CD4-positive, alpha-beta T cell treated with Interleukin-17A for 4 hours (primary cell): Measurements from ENCODE around the gene XIRP1.
"Not testable (repeated sequence)": the region's sequence is repeated elsewhere in the genome, so short reads cannot be mapped to it uniquely, and the experiment has no call there.

ENCODE experiments used
- DNase-seq: peaks from one replicate; pipeline ENCODE4 v3.0.0-alpha.2; 2020; ENCODE audit warnings: mixed read lengths

XIRP1 gene

DNA sequence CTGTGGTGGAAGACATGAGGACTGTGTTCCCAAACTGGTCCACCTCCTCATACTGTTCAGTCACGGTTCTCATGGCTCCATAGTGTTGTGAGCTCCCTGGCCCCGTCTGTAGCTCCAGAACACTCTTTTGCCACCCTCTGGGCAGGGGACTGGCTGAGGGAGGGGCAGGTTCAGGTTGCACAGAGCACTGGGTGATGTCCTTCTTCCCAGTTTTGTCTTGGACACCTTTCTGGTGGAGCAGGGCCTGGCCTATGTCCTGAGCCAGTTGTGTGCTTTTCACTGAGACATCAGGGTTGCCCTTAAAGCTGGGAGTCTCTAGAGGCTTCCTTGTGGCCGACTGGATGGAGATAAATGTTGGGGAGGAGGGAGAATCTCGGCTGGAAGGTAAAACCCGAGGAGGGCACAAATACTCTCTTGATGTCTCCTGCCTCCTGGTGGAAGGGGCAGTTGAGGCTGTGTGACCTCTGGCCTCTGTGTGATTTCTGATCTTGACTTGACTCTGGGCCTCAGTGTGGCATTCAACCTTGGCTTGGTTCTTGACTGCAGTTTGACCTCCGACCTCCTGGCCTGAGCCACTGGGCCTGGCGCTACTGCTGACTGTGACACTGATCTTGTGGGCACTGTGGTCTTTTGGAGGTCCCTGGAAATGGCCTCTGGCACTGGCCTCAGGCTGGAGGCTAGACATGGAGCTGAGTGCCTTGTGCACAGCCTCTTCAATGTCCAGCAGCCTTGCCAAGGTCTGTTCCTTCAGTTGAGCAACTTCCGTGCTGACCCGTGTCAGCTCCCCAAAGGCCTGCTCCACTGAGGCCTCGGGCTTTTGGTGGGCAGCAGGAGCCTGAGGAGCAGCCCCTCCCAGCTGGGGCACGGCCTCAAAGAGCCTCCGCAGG is 8.1 kb downstream of the XIRP1 start:
- DNase-seq: no peak

GRCh38 chr3:39183211-39184080 is 8.9 kb downstream of the XIRP1 start:
- no peak for DNase-seq

GRCh38 chr3:39181408-39182335 is 10.7 kb downstream of the XIRP1 start:
- no peak for DNase-seq

DNA sequence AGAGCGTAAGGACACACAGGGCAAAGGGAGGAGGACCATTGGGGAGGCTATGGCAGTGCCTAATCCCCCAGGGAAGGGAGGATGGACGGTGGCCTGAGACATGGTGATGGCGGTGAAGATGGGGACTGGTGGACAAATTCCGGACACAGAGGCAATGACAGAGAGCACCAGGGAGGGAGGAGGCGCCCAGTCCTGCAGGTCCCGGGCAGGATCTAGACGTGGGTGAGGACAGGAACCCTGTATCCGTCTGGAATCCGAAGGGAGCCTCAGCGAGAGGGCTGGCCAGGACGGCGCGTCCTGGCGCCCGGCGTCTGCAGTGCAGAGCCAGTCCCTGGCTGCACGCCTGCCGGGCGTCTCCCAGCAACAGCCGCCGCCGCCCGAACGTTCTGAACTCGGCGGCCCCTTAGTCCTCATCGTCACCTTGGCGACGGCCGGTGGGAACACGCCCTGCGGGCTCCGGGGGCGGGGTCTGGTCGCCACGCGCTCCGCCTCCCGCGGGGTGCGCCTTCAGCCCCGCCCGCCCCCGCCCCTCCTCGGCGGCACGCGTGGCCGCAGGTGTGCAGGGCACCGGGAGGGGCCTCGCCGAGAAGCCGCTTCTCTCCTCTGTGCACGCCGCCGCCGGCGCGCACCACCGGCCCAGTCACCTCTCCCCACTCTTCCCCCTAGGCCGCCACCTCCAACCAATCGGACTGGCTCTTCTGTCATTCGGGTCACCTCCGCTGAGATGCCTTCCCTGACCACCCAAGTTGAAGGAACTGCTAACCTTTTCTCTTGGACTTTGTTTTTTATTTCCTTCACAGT is 11.6 kb downstream of the XIRP1 start:
- DNase-seq: peak; percentile 95

GRCh38 chr3:39180183-39180545 is 12.2 kb downstream of the XIRP1 start:
- DNase-seq: no peak

- DNase-seq: no peak
These were observed 13.8 kb downstream of the XIRP1 start for GRCh38 chr3:39178553-39178952.

- DNase-seq: peak; percentile 74
These were observed 14.6 kb downstream of the XIRP1 start for GRCh38 chr3:39177708-39178332.

GRCh38 chr3:39176025-39176714 is 16.2 kb downstream of the XIRP1 start:
- DNase-seq: no peak

GRCh38 chr3:39173318-39174125 is 18.9 kb downstream of the XIRP1 start:
- no peak for DNase-seq

DNA sequence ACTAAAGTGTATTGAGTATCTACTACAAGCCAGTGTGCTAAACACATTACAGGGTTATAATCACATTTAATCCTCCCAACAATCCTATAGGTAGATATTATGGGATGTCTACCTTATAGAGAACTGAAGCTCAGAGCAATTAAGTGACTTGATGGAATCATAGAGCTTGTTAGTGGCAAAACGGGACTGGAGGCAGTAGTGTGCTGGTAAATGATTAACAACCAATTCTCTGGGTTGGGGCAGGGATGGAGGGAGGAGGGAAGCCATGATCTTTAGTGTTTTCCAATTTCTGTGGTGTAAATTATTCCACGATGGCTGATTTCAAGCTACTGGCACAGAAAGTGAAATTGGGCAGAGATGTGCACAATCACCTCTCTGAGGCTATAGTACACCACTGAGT is 20.5 kb downstream of the XIRP1 start:
- DNase-seq: no peak

DNA sequence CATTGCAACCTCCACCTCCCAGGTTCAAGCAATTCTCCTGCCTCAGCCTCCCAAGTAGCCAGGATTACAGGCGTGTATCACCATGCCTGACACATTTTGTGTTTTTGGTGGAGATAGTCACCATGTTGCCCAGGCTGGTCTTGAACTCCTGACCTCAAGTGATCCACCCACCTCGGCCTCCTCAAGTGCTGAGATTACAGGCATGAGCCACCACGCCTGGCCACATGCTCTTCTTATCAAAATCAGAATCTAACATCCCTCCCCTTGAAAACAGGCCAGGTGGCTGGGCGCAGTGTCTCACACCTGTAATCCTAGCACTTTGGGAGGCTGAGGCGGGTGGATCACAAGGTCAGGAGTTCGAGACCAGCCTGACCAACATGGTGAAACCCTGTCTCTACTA is 21.5 kb downstream of the XIRP1 start:
- not testable (repeated sequence) for DNase-seq

DNA sequence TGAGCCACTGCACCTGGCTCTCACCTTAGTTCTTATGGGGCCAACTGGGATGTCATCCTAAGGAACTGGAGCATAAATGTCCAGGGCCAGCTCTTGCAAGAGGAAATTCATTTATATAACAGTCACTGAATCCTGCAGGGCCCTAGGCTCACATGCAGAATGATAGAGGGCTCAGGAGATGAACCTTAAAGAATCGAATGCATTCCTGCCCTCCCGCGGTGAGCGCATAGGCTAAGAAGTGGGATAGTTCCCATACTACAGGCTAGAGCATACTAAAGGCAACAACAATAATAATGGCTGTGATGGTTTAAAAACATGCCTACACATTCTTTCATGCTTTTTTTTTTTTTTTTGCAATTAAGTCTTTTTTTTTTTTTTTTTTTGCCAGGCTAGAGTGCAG is 21.9 kb downstream of the XIRP1 start:
- DNase-seq: no peak

GRCh38 chr3:39169712-39170111 is 22.7 kb downstream of the XIRP1 start:
- DNase-seq: no peak

DNA sequence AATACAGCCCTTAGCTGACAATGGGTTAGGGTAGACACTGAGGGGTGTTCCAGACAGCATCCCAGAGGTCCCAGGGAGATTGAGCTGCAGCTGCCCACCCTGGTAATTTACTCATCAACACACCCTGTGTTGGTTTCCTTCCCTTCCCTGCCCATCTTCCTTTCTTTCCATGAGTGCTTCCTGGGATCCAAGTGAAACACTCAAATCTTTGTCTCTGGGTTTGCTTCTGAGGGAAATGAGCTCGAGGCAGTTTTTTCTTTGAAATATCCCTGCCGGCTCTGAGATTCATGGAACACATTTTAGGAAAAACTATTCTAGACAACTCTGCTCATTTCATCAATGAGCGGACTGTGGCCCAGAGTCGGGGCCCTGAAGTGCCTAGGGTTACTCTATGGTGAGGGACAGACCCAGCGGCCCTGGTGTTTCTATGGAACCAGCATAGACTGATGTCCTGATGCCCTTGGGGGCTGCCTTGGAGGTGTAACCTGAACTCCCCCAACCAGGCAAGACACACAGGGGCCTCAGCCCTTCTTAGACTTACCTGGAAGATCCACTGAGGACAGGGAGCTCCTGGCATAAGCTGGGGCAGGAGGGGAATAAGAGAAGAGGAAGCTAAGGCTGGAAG is 24.1 kb downstream of the XIRP1 start:
- no peak for DNase-seq

- DNase-seq: no peak
These were observed 25.4 kb downstream of the XIRP1 start for GRCh38 chr3:39166932-39167532.

- no peak for DNase-seq
These were observed 26.2 kb downstream of the XIRP1 start for GRCh38 chr3:39166134-39166710.

GRCh38 chr3:39165518-39165917 is 26.9 kb downstream of the XIRP1 start:
- no peak for DNase-seq

DNA sequence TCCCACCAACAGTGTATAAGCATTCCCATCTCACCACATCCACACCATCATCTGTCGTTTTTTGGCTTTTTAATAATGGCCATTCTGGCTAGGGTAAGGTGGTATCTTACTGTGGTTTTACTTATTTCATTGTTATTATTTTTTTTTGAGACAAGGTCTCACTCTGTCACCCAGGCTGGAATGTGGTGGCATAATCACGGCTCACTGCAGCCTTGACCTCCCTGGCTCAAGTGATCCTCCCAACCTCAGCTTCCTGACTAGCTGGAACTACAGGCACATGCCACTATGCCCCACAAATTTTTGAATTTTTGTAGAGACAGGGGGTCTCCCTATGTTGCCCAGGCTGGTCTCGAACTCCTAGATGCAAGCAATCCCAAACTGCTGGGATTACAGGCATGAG is 28.0 kb downstream of the XIRP1 start:
- no peak for DNase-seq
